GM21723 (cell line): ENCODE data around the gene SLC35F4.
"Not testable (repeated sequence)": the region's sequence is repeated elsewhere in the genome, so short reads cannot be mapped to it uniquely, and the experiment has no call there.

ENCODE experiments used
- ATAC-seq: cut with Tn5 transposase; IDR thresholded peaks from one replicate; pipeline ENCODE4 v1.9.1; 2021; ENCODE audit warnings: mild to moderate bottlenecking, moderate library complexity; ENCODE audit not compliant: unreplicated experiment

SLC35F4 gene

DNA sequence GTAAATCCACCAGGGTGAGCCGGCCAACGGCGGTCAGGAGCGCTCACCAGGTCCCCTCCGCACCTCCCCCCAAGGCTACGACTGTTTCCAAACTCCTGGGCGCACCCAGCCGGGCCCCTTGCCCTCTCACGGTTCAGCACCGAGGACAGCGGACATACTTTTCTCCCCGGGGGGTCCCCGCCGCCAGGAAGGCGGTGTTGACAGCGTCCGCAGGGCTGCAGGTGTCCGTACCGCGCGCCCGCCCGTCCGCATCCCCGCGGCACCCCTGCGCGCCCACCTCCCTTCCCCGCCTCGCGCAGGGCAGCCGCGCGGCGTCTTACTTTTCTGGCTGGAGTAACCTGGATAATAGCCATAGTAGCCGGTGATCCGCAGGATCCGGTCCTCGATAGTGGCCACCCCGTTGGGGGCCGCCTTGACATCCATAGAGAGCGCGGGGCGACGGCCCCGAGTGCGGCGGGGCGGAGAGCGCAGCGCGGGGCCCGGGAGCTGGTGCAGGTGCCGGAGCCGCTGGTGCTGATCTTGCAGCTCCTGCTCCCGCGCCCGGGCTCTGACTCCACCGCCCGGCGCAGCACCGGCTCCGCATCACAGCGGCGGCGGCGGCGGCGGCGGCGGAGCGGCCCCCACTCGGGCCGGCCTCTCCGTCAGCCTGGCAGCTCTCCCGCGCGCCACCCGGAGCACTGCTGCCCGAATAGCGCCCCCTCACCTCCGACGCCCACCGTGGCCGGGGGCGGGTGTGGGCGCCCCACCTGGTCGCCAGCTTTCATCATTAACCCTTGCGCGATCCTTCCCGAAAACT lies at the start of gene SLC35F4:
Gene SLC35F4 (minus strand): TSS at position 690 of the 796 bp plus-strand sequence.
- no peak for ATAC-seq

DNA sequence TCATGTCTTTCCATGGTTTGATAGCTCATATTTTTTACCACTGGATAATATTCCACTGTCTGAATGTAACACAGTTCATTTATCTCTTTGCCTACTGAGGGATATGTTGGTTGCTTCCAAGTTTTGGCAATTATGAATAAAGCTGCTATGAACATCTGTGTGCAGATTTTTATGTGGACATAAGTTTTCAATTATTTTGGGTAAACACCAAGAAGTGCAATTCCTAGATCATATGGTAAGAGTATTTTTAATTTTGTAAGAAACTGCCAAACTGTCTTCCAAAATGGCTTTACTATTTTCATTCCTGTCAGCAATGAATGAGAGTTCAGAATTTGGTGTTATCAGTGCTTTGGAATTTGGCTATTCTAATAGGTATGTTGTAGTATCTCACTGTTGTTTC lies 43.7 kb upstream of the SLC35F4 start:
- ATAC-seq: no peak

DNA sequence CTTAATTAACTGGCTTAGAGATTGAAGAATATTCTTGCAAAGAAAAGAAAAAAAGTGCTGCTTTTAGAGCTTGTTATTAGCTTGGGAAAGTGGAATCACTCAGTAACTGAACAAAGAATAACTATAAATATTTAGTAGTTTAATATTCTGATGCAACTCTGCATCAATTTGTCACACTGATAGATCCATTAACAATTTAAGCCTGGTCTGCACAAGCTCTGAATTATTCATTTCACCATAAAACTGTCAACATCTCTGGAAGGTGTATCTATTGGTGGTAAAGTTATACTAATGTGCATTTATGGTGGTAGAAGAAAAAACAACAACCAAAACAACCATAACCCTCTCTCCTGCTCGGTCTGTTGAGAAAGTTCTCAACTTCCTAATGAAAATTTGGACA lies 38.1 kb upstream of the SLC35F4 start:
- no peak for ATAC-seq

DNA sequence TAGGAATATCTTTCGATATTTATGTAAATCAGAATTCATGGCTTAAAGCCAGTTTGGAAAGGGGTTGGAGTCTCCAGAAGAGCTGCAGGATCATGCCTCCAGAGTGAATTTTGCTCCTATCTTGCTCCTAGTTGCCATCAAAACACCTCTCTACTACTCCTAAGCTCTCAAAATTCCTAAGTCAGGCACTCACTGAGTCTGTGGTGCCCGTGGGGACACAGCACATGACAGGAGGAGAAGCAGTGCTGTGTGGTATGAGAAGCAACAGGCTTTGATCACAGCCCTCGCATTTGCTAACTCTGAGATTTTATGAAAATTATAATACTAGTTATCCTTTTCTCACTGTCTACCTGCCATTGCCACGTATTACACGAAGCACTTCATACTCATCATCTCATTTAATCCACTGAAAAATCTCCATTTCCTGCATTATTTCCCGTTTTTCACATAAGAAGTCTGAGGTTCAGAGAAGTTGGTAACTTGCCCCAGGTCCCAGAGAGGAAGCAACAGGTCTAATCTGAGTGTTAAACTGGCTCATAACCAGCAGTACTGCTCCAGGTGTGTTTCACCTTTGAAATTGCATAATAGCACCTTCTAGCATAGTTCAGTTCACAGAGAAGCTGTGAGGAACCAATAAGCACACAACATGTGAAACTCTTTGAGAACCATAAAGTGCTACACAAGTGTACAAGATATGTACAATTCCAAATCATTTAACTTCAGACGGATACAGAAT lies 33.1 kb upstream of the SLC35F4 start:
- ATAC-seq: no peak

DNA sequence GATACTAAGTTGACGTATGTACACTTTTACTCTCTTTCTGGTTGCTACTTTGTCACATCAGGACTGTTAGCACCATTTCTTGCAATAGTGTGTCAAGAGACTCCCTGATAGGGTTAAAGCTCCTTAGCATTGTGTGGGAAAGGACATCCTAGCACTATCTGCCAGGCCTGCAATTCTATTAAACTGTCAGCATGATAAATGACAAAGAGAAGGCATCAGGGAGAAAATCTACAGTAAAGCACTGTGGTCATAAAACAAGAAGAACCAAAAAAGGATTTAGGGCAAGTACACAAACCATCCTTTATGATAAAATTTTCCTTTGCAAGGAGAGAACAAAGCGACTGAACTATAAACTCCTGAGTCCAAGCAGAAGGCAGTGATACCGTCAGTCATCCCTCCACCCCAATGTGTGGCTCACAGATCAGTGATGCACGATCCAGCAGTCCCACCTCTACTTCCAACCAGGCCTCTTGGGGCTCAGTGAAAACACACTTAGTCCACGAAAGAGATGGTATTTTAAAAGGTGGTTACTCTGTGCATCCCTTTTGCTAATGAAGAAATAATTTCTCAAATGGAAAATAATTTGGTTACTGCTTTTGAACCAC lies 31.4 kb upstream of the SLC35F4 start:
- ATAC-seq: no peak

DNA sequence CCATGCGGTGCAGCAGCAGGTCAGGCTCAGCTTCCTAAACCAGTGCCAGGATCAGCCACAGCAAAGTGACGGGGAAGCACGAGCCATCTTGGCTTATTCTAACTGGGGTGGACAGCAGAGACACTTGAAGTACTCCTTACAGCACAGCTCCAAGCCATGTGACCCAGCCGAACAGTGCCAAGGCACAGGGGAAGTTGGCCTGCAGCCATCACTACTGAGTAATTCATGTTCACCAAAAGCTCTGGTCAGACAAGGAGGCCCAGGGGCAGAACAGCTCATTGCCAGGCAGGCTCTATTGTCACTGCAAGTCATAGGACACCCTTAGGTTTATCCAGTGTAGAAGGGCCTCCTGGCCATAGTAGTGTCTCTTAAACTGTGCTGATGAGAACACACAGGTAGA lies 23.4 kb upstream of the SLC35F4 start:
- no peak for ATAC-seq

DNA sequence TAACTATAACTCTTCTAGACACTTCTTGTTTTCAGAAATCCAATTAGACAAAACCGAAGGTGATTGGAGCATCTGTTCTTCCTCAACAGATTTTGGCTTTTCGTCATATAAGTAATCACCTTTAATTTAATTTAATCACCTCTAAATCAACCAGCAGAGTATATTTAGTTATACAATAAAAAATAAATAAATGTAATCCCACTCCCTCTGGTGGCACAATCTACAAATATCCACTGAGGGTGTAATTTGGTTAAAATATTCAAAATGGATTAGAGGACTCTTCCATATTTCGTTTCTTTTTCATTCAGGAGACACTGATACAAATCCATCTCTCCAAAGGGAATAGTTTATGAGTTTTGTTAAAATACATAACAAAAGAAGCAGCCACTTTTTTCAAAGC lies 18.3 kb upstream of the SLC35F4 start:
- ATAC-seq: no peak

DNA sequence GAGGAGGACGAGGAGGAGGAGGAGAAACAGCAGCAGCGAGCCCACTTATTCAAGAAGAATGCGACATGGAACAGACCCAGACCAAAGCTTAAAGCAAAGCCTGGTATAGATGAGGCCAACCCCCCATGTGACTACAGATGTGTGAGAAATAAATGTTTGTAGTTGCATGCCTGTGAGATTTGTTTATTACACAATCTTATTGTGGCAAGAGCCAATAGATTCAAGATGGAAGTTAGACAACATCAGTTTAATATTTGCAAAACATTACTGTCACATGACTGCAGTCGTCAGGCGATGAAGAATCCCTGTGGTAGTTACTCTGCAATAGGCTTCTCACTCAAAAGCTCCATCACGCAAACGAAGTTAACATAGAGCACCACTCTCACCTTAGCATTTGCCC lies 17.2 kb upstream of the SLC35F4 start:
- no peak for ATAC-seq

DNA sequence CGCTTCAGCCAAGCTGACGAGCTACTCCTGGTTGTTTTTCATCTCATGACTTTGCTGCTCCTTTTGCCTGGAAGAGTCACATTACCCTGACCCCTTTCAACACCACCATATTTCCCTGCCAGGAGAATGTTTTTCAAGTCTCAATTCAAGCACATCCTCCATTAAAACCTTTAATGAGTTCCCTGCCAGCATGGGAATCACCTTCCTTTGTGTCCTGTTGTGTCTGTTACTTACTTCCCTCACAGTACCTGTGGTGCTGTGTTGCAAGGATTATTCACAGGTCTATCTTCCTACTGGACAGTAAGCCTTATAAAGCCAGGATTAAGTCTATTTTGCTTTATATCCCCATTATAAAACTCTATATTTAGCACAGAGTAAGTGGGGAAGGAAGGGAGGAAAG lies 13.6 kb upstream of the SLC35F4 start:
- no peak for ATAC-seq

DNA sequence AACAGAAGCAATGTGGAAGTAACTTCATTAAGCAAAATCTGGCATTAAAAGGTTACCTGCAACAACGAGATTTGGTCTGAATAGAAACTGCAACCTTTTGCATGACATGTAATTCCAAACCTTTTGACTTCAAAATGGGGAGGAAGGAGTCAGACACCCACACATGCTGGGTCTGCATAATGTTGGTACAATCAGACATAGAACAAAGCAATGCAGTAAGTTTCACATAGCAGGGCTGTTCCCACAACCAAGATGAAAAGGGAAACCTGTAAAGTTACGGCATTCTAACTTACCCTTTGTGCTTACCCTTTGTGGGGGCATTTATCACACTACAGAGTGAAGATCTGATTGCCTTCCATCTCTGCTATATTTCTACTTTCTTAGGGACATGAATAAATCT lies 10.1 kb upstream of the SLC35F4 start:
- no peak for ATAC-seq

DNA sequence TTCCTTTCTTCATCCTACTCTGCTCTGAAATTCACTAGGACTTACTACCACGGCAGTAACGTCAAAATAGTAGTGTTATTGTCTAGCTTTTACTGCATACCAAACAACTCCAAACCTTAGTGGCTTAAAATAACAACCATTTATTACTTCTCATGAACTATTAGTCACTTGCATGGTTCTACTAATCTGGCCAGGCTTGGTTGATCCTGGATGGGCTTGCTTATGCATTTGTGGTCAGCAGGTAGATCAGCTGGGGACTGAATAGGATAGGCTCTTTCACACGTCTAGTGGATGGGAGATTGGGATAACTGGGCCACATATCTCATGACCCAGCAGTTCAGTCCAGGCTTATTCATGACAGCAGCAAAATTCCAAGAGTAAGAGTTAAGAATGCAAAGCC lies 9.4 kb upstream of the SLC35F4 start:
- ATAC-seq: no peak

DNA sequence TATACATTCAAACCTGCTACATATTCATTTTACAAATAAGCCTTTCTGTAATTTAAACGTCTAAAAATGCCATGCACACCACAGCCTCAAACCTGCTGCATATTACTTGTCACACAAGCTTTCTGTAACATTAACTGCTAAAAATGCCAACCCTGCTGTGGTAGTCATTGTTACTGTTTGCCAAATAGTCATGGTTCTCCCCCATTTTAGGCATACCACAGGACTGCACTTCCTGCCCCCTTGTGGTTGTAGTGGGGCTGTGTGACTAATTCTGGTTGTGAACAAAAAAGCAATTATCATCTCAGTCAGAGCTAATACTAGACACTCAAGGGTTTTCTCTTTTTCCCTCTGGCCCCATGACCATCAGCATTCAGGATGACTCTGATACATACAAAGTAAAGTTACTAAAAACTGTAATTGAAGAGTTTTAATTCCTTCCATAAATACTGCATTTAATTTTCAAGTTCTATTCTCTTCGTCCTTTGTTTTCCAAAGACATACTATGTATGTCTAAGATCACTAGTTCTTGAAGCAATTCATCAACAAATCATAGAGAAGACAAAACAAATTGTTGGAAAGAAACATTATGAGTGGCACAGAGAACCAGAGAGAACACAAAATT lies 5.7 kb upstream of the SLC35F4 start:
- peak; percentile 75 for ATAC-seq

DNA sequence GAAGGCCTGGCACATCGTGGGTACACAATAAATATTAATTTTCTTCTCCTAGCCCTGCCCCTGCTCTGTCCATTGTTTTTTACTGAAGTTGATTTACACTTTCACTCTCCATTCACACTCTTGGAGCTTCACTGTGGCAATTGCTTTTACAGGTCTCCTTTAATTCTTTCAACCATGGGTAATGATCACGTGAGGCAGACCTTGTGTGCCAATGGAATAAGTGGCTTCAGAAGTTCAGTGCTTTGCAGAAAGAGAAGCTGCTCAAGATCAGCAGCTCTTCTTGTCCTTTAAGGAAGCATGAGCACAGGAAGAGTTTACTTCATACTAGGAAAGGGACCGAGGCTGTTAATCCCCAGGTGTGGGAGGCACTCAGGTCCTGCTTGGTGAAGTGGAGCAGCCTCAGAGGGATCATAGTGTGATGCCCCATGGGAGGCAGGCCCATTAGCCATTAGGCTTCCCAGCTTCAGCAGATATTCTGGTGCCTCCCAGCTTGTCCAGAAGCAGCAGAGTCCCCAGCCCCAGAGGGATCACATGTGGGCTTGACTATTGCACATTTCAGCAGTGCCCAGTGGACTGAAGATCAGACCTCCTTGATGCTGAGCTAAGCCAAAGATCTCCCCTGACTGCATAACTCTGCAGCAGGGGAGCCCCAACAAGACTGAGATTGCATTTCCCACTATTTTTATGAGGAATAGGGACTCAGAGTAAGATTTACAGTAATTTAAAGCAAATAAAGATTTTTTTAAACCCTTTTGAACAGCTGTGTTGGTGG lies 5.0 kb upstream of the SLC35F4 start:
- ATAC-seq: no peak

DNA sequence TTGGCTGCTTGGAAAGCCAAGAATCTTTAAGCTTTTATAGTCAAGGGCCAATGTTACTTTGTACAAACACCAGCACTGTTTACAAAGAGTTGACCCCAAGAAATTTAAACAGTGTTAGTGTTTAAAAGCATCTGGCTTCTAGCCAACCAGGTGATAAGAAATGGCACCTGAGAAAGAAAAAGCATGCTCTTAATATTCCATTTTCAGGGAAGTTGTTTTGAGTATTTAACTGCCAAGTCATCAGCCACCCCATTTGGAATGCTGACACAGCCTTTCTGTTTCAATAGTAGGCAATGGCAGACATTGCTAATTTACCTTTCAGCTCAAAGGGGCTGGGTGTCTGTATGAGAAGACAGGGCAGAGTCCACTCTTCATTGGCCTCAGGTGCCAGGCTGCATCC lies 3.7 kb upstream of the SLC35F4 start:
- ATAC-seq: no peak

DNA sequence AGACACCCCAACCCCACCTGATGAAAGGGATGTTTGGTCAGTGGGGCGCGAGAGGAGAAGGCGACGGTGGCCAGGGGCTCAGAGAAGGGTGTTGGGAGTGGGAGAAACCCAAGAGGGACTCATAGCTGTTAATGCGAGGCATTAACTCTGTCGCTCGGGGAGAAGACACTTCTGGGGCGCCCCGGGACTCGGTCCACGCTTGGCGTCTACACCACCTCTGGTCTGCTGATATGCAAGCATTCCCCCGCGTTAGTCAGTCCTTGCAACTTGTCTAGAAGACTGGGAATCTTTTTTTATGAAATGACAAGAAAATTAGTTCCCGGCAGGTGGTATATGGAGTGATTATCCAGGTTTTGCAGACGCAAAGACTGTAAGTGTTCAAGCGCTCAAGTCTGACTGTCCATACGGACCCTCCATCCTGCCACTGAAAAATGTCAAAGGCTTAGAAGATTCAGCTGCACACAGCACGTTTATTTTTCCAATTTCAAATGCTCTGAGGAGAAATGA lies 360 bp upstream of the SLC35F4 start:
- no peak for ATAC-seq

DNA sequence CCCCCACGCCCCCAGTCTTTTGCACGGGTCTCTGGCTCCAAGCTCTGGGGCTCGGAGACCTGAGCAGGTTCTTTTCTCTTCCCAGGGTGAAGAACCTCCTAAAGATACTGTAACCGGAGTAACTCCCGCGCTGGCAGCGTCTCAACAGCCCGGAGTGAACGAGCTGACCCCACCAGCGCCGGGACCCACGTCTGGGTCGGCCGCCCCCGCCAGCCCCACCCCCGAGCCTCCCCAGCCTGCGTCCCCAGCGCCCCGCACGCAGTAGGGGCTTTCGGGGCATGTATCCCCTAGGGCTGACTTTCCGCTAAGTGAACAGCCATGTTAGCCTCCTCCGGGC lies 858 bp downstream of the SLC35F4 start:
- ATAC-seq: no peak

DNA sequence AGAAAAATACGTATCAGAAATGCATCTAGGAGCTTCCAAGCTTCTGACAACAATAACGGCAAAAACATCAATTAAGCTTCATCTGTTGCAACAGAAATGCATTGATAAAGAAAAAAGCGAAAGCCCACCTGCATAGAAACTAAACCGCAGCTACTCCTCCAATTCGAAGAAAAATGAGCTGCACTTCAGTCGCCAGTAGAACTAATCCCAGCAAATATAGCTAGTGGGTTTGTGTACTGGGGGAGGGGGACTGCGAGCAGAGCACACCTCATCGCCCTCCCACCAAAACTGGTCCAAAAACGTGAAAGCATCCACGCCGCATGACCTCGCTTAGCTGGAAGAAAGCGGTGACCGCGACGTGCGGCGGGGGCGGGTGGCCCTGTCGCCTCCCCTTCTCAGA lies 1.2 kb downstream of the SLC35F4 start:
- ATAC-seq: no peak

DNA sequence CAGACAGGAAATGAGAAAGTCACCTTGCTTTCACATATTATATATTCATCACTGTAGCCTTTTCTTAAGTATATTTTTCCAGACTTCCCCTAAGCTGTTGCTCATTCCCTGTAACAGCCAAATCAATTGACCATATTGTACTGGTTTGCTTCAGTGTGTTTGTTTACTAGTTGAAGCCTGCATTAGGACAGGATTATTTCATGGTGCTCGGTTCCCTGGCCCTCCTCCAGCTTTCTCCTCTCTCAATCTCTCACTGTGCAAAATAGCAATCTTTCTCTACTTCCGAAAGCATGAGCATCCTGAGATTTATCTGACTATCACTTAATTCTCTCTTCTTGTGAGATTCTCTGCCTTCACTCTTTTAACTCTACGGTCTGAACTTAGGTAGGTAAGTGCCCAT lies 2.4 kb downstream of the SLC35F4 start:
- ATAC-seq: no peak

DNA sequence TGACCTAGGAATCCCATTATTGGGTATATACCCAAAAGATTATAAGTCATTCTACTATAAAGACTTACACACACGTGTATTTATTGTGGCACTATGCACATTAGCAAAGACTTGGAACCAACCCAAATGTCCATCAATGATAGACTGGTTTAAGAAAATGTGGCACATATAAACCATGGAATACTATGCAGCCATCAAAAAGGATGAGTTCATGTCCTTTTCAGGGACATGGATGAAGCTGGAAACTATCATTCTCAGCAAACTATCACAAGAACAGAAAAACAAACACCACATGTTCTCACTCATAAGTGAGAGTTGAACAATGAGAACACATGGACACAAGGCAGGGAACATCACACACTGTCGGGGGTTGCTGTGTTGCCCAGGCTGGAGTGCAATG lies 10.2 kb downstream of the SLC35F4 start:
- not testable (repeated sequence) for ATAC-seq

DNA sequence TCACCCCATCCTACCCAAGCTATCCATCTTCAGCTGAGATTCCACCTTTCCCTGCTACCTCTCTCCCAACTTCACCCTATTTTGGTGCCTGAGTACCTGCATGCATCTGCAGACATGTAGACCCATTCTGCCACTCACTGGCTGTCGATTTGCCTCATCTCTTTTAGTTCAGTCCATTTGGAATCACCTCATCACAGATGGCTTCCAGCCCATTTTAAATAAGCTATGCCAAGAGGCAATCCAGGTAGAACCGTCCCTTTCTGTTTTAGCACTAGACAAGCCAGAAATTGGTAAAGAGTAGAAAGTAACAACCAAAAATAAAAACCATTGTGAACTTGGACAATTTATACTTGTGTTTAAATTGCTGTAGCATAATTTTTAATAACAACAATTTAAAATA lies 11.3 kb downstream of the SLC35F4 start:
- no peak for ATAC-seq

DNA sequence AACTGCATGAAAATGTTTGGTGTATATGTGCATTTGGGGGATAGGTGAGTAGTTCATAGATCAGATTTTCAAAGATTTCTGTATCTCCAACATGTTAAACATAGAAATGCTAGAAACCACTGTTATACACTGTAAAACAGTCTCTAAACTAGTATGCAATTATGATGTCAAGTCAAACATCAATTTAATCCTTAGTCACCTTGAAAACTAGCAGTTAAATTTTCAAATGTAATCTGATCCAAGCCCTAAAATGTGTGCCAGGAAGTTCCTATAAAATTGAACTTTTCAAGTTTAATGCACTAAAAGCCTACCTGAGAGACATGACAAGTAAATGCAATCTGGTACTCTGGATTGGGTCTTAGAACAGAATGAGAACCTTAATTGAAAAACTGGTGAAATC lies 14.5 kb downstream of the SLC35F4 start:
- ATAC-seq: no peak
